ENCODE results near the gene NOS3. TPM values are rescaled to one million over a fixed set of nuclear protein-coding genes. Genes with fewer than 3 reads are reported as not detected.

NOS3 gene
- total and polyA plus RNA-seq, 2 donors from 2014 or later = 9.3 to 51.7 TPM

DNA sequence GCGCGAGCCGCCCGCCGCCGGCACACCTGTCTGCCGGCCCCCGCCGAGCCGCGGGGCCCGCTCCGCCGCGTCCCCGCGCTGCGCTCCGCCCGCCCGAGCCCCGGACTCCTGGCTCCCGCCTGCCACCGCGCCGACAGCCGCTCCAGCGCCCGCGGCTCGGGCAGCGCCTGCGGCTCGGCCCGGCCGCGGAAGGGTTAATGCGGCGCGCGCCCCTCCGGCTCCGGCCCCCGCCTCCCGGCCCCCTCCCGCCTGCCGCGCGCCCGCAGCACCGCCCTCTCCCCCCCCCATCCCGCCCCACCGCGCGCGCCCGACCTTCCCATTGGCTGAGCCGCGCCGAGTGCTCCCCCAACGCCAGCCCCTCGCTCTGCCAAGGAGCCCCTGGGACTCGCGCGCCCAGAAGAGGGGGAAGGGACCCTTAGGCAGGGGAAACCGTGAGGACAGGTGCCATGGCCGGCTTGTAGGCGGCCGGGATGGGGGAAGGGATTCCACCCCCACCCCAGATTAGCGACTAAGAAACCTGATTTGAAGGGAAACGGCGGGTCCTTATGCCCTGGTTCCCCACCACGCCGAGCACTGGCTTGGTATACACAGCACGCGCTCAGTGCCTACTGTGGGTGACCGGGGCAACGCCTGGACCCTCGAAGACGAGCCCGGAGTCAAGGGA is 12.6 kb upstream of the NOS3 start, which contains the start of gene KCNH2:
Gene KCNH2 (minus strand): TSS at position 196 of the 664 bp plus-strand sequence. CDS start 408 bp downstream, outside the sequence.
- H3K4me1 ChIP-seq (ENCODE audit: control insufficient read depth in 2 of 3, insufficient read depth in 2 of 3, low read depth in 1 of 3, low read length in 3 of 3) = no peaks in the 10 kb centered on the region
- peak within 1 kb of the TSS in 2 of 3 donors; percentile 9 to 21 for H3K4me3 ChIP-seq (ENCODE audit: low read length in 3 of 3)
- TF ChIP-seq, protein P1, sequence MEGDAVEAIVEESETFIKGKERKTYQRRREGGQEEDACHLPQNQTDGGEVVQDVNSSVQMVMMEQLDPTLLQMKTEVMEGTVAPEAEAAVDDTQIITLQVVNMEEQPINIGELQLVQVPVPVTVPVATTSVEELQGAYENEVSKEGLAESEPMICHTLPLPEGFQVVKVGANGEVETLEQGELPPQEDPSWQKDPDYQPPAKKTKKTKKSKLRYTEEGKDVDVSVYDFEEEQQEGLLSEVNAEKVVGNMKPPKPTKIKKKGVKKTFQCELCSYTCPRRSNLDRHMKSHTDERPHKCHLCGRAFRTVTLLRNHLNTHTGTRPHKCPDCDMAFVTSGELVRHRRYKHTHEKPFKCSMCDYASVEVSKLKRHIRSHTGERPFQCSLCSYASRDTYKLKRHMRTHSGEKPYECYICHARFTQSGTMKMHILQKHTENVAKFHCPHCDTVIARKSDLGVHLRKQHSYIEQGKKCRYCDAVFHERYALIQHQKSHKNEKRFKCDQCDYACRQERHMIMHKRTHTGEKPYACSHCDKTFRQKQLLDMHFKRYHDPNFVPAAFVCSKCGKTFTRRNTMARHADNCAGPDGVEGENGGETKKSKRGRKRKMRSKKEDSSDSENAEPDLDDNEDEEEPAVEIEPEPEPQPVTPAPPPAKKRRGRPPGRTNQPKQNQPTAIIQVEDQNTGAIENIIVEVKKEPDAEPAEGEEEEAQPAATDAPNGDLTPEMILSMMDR (IDR thresholded peaks at IDR 0.05; ENCODE audit: borderline replicate concordance, extremely low read depth, insufficient read depth) = no peak
- FAIRE-seq (no peak), DNase-seq (peak in 4 of 5 donors; percentile 83 to 93 (median 83))
- H3K36me3 ChIP-seq (ENCODE audit: control insufficient read depth in 2 of 3, insufficient read depth in 3 of 3, low read length in 3 of 3) = no peaks in the 10 kb centered on the region
- no peaks in the 10 kb centered on the region for H3K9me3 ChIP-seq (ENCODE audit: control insufficient read depth in 2 of 3, insufficient read depth in 1 of 3, low read length in 3 of 3)
- H3K27ac ChIP-seq (ENCODE audit: low read depth in 2 of 2, low read length in 2 of 2) = no peak within 1 kb of the TSS
- intact Hi-C loops (cut with DNase I) = no loop called here
- H3K27me3 ChIP-seq (ENCODE audit: control insufficient read depth, insufficient read depth, low read length) = peaks cover 5% of the 10 kb centered on the region
- no peak within 1 kb of the TSS for H3K9ac ChIP-seq (ENCODE audit: low read length in 3 of 3)

DNA sequence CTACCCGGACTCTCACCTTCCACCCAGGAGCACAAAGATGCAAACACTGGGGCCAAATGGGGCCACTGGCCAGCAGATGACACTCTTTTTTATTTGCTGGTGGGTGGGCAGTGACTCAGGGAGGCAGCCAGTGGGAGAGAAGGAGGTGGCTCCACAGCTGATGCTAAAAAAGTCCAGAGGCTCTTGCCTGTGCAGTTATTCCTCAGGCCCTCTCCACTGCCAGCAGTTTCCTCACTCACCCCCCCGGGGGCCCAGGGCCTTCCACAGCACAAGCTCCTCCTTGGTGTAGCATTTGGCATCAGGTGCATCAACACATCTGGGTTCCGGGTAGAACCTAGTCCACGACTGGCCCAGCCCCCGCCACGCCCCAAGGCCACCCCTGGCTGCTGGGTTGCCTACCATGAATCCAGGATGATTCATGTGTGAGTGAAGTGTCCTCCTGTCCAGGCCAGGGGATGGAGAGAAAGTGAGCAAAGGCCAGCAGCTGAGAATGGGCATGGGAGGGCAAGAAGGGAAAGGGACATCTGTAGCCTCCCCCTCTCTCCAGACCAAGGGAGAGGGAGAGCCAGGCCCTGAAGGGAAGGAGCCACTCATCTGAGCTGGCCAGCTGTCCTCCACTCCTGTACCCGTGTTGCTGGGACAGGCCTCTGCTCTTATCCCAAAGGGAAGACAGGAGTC is 11.0 kb upstream of the NOS3 start:
- H3K4me1 ChIP-seq (ENCODE audit: control insufficient read depth in 2 of 3, insufficient read depth in 2 of 3, low read depth in 1 of 3, low read length in 3 of 3) = no peaks in the 10 kb centered on the region
- no peak overlapping the region for H3K27ac ChIP-seq (ENCODE audit: low read depth in 2 of 2, low read length in 2 of 2)
- no peak overlapping the region for H3K4me3 ChIP-seq (ENCODE audit: low read length in 3 of 3)
- FAIRE-seq (no peak), DNase-seq (no peak)
- H3K27me3 ChIP-seq (ENCODE audit: control insufficient read depth, insufficient read depth, low read length) = peaks cover 5% of the 10 kb centered on the region
- no peaks in the 10 kb centered on the region for H3K36me3 ChIP-seq (ENCODE audit: control insufficient read depth in 2 of 3, insufficient read depth in 3 of 3, low read length in 3 of 3)
- intact Hi-C loops (cut with DNase I) = no loop called here
- H3K9me3 ChIP-seq (ENCODE audit: control insufficient read depth in 2 of 3, insufficient read depth in 1 of 3, low read length in 3 of 3) = no peaks in the 10 kb centered on the region
- TF ChIP-seq, protein P1 (IDR thresholded peaks at IDR 0.05; ENCODE audit: borderline replicate concordance, extremely low read depth, insufficient read depth) = no peak
- H3K9ac ChIP-seq (ENCODE audit: low read length in 3 of 3) = no peak overlapping the region

DNA sequence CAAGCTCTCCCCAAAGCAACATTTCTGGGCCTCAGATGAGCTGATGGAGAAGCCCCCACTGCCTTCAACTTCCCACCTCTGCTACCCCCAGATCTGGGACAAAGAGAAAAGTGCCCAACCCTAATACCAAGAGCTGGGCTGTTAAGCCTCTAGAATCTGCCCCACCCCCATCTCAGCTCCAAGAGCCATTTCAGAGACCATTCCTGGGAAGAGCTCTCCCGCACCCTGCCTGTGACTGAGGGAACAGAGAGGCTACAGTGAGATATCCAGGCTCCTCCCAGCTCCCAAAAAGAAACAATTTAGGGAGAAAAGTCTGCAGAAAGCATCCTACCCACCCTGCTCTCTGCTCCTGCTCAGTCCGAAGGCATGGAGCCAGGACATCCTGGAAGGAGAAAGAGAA is 10.2 kb upstream of the NOS3 start:
- FAIRE-seq (no peak), DNase-seq (peak in 1 of 5 donors; percentile 66)
- Histone ChIP-seq H3K4me3 (ENCODE audit: low read length in 3 of 3) (no peak overlapping the region), H3K36me3 (ENCODE audit: control insufficient read depth in 2 of 3, insufficient read depth in 3 of 3, low read length in 3 of 3) (no peaks in the 10 kb centered on the region), H3K27me3 (ENCODE audit: control insufficient read depth, insufficient read depth, low read length) (peaks cover 5% of the 10 kb centered on the region), H3K27ac (ENCODE audit: low read depth in 2 of 2, low read length in 2 of 2) (no peak overlapping the region), H3K4me1 (ENCODE audit: control insufficient read depth in 2 of 3, insufficient read depth in 2 of 3, low read depth in 1 of 3, low read length in 3 of 3) (no peaks in the 10 kb centered on the region), H3K9me3 (ENCODE audit: control insufficient read depth in 2 of 3, insufficient read depth in 1 of 3, low read length in 3 of 3) (no peaks in the 10 kb centered on the region), H3K9ac (ENCODE audit: low read length in 3 of 3) (no peak overlapping the region)
- intact Hi-C loops (cut with DNase I) = no loop called here
- TF ChIP-seq, protein P1 (IDR thresholded peaks at IDR 0.05; ENCODE audit: borderline replicate concordance, extremely low read depth, insufficient read depth) = no peak
